Progenitor cell of endocrine pancreas (in vitro differentiated cells): ENCODE results near the gene KCNK3. TPM values are rescaled to one million over a fixed set of nuclear protein-coding genes. Genes with fewer than 3 reads are reported as not detected.
"Not testable (repeated sequence)": the region's sequence is repeated elsewhere in the genome, so short reads cannot be mapped to it uniquely, and the experiment has no call there.

ENCODE experiments used
- DNase-seq: peaks from one replicate; pipeline ENCODE4 v3.0.0; 2021; ENCODE audit warnings: low spot score; ENCODE audit not compliant: unreplicated experiment
- H3K27ac Mint-ChIP-seq: 2 replicates; pipeline ENCODE4 v1.8.0; 2021; ENCODE audit warnings: mild to moderate bottlenecking, moderate library complexity, mixed read lengths
- H3K27me3 Mint-ChIP-seq: 2 replicates; pipeline ENCODE4 v1.8.0; 2021; ENCODE audit warnings: mixed read lengths
- H3K36me3 Mint-ChIP-seq: 2 replicates; pipeline ENCODE4 v1.8.0; 2022; ENCODE audit warnings: mixed read lengths; ENCODE audit not compliant: insufficient read depth
- H3K4me1 Mint-ChIP-seq: 2 replicates; pipeline ENCODE4 v1.8.0; 2021; ENCODE audit warnings: low read depth, mixed read lengths
- H3K4me3 Mint-ChIP-seq: 2 replicates; pipeline ENCODE4 v1.8.0; 2021; ENCODE audit warnings: low read depth, mild to moderate bottlenecking, moderate library complexity, mixed read lengths
- H3K9me3 Mint-ChIP-seq: 2 replicates; pipeline ENCODE4 v1.8.0; 2021; ENCODE audit warnings: low read depth, mixed read lengths
- total RNA-seq: library from RNA; stranded (reverse); gene quantifications from 2 replicates; pipeline ENCODE4 v1.2.1, GENCODE V29; 2021
- TF ChIP-seq, protein P1 (sequence below): fragments of 200-600 bp; sonication (generic); IDR thresholded peaks from one replicate; pipeline ENCODE4 v1.5.0; 2021; ENCODE audit warnings: antibody characterized with exemption, mild to moderate bottlenecking; ENCODE audit not compliant: unreplicated experiment

The KCNK3 gene
- total RNA-seq, 1 donor from 2014 or later: 1.5 TPM

DNA sequence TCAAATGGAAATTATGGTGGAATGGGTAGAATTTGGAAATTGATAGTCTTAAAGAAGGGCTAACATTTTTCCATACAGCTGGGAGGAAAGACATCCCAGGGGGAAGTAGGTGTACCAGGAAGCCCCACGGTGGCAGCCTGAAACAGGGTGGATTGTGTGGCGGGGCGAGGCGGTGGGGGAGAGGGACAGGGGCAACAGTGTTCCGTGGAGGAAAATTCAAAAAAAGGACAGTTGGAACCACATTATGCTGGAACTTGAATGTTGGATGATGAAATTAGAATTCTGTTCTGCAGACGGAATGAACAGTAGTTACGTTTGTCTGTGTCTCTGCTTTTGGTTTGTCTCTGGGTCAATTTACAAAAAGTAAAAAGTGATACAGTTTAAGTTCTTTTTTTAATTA, 40.7 kb upstream of the KCNK3 start:
- Mint-ChIP-seq H3K36me3 (no peaks in the 10 kb centered on the region), H3K4me3 (no peak overlapping the region), H3K27me3 (peaks cover 30% of the 10 kb centered on the region), H3K4me1 (peaks cover 3% of the 10 kb centered on the region), H3K27ac (no peak overlapping the region), H3K9me3 (no peaks in the 10 kb centered on the region)
- TF ChIP-seq, protein P1, sequence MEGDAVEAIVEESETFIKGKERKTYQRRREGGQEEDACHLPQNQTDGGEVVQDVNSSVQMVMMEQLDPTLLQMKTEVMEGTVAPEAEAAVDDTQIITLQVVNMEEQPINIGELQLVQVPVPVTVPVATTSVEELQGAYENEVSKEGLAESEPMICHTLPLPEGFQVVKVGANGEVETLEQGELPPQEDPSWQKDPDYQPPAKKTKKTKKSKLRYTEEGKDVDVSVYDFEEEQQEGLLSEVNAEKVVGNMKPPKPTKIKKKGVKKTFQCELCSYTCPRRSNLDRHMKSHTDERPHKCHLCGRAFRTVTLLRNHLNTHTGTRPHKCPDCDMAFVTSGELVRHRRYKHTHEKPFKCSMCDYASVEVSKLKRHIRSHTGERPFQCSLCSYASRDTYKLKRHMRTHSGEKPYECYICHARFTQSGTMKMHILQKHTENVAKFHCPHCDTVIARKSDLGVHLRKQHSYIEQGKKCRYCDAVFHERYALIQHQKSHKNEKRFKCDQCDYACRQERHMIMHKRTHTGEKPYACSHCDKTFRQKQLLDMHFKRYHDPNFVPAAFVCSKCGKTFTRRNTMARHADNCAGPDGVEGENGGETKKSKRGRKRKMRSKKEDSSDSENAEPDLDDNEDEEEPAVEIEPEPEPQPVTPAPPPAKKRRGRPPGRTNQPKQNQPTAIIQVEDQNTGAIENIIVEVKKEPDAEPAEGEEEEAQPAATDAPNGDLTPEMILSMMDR: no peak
- no peak for DNase-seq

GRCh38 chr2:26652361-26653041, 40.0 kb upstream of the KCNK3 start:
- no peaks in the 10 kb centered on the region for H3K4me1 Mint-ChIP-seq
- no peak overlapping the region for H3K4me3 Mint-ChIP-seq
- no peak for DNase-seq
- TF ChIP-seq, protein P1: no peak
- H3K36me3 Mint-ChIP-seq: no peaks in the 10 kb centered on the region
- no peak overlapping the region for H3K27ac Mint-ChIP-seq
- H3K27me3 Mint-ChIP-seq: peaks cover 26% of the 10 kb centered on the region
- no peaks in the 10 kb centered on the region for H3K9me3 Mint-ChIP-seq

DNA sequence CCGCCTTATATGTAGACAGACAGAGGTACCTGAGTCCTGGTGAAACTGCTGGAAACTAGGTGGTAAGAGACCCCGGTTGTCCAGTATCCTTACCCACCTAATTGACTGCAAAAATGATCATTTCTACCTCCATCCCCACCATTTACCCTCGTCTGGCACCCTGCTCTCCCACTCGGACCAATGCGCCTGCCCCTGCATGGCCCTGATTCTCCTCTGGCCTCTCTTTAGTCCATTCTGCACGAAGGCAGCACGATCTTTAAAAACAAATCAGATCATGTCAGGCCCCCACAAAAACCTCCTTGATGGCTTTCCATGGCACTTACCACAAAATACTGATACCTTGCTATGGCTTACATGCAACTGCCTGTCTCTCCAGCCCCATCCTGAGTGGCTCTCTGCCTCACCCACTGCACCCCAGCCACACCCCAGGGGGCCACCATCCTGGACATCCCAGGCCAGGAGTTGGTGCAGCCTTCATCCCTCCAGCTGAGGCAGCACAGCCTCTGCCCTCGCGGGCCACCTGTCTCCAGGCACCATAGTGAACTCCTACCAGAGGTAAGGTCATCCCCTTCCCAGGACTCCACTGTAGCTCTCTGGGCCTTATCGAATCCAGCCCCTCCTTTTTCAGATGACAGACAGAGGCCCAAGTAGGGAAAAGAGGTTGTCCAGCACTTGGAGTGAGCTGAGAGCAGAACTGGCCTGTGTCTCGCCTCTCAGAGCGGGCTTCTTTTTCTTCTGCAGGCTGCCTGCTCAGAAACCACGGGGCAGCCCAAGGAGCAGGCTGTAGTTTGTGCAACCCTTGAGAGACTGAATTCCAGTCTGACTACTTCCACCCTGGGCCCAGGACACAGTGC, 39.1 kb upstream of the KCNK3 start:
- Mint-ChIP-seq H3K4me3 (no peak overlapping the region), H3K4me1 (no peaks in the 10 kb centered on the region), H3K27me3 (peaks cover 26% of the 10 kb centered on the region), H3K36me3 (no peaks in the 10 kb centered on the region), H3K9me3 (no peaks in the 10 kb centered on the region), H3K27ac (no peak overlapping the region)
- DNase-seq: no peak
- TF ChIP-seq, protein P1: no peak

DNA sequence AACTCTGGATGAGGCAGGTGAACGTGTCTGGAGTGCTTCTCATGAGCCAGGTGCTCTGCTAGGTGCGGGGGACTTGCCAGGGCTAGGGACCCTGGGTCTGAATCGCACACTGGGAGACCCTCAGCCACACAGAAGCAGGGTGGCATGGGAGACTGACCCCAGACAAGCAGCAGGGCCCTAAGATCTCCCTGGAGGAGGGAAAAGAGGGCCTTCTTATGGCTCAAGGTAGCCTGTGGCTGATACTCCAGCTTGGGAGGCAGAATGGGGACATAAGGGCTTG, 38.5 kb upstream of the KCNK3 start:
- no peak for DNase-seq
- TF ChIP-seq, protein P1: no peak
- Mint-ChIP-seq H3K9me3 (no peaks in the 10 kb centered on the region), H3K27ac (no peak overlapping the region), H3K4me1 (peaks cover 5% of the 10 kb centered on the region), H3K36me3 (no peaks in the 10 kb centered on the region), H3K4me3 (no peak overlapping the region), H3K27me3 (peaks cover 26% of the 10 kb centered on the region)

- H3K36me3 Mint-ChIP-seq, H3K4me1 Mint-ChIP-seq, DNase-seq, H3K4me3 Mint-ChIP-seq, H3K9me3 Mint-ChIP-seq, H3K27ac Mint-ChIP-seq: not testable (repeated sequence)
- peaks cover 22% of the 10 kb centered on the region for H3K27me3 Mint-ChIP-seq
Observed at GRCh38 chr2:26655120-26655519, 37.4 kb upstream of the KCNK3 start.
